ENCODE measurements around the gene TSFM.

DNA sequence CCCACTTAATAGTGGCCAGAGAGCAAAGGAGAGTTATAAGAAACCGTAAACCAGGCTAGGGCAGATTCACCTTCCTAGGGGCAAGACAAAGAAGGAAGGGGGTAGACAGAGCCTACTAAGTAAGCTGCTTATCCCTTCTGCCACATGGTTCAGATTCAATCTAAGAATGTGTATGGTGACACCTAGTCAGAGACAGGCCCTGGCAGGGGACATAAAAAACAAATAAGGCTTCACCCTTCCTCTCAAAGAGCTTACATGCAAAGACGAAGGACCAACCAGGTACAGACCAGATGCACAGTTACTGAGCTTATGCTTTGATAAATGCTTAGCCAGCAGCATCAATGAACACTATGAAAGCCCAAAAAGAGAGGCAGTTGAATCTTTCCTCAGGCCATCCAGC lies 20.1 kb upstream of the TSFM start:
- TF ChIP-seq, protein P1, sequence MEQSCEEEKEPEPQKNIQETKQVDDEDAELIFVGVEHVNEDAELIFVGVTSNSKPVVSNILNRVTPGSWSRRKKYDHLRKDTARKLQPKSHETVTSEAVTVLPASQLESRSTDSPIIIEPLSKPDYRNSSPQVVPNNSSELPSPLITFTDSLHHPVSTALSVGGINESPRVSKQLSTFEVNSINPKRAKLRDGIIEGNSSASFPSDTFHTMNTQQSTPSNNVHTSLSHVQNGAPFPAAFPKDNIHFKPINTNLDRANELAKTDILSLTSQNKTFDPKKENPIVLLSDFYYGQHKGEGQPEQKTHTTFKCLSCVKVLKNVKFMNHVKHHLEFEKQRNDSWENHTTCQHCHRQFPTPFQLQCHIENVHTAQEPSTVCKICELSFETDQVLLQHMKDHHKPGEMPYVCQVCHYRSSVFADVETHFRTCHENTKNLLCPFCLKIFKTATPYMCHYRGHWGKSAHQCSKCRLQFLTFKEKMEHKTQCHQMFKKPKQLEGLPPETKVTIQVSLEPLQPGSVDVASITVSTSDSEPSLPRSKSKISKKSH (CRISPR knock-in tag; IDR thresholded peaks at IDR 0.05): no peak
- no peak for TF ChIP-seq USF1 (CRISPR knock-in tag; IDR thresholded peaks at IDR 0.05)
- TF ChIP-seq SMC3 (conservative IDR thresholded peaks at IDR 0.05; ENCODE audit: insufficient read depth, low read depth, low read length): no peak
- TF ChIP-seq, protein P2, sequence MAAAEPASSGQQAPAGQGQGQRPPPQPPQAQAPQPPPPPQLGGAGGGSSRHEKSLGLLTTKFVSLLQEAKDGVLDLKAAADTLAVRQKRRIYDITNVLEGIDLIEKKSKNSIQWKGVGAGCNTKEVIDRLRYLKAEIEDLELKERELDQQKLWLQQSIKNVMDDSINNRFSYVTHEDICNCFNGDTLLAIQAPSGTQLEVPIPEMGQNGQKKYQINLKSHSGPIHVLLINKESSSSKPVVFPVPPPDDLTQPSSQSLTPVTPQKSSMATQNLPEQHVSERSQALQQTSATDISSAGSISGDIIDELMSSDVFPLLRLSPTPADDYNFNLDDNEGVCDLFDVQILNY (CRISPR knock-in tag; IDR thresholded peaks at IDR 0.05): no peak

All from K562 (cell line).